HepG2 (cell line): ENCODE measurements around the gene MTMR3. TPM values are rescaled to one million over a fixed set of nuclear protein-coding genes. Genes with fewer than 3 reads are reported as not detected.

Experiments used
- E2F1 ChIP-seq: sonication (generic); formaldehyde crosslinking; IDR thresholded peaks from 2 replicates; pipeline ENCODE4 v1.5.0; 2020; ENCODE audit warnings: missing genetic modification reagents
- FOXA3 ChIP-seq: IDR thresholded peaks from 2 replicates; pipeline ENCODE4 v1.6.1; 2016; ENCODE audit warnings: missing genetic modification reagents, missing compliant biosample characterization
- GPBP1L1 ChIP-seq: sonication (generic); formaldehyde crosslinking; IDR thresholded peaks from 2 replicates; pipeline ENCODE4 v1.5.0; 2020; ENCODE audit warnings: mild to moderate bottlenecking, missing genetic modification reagents
- NRL ChIP-seq: sonication (generic); formaldehyde crosslinking; IDR thresholded peaks from 2 replicates; pipeline ENCODE4 v1.5.0; 2020; ENCODE audit warnings: missing genetic modification reagents, mild to moderate bottlenecking, moderate library complexity, borderline replicate concordance
- PHF5A ChIP-seq: IDR thresholded peaks from one replicate; pipeline ENCODE4 v1.6.1; 2018; ENCODE audit warnings: low read depth, missing genetic modification reagents; ENCODE audit not compliant: unreplicated experiment
- PTBP1 ChIP-seq: fragments of 200-400 bp; formaldehyde crosslinking; IDR thresholded peaks from 2 replicates; pipeline ENCODE4 v1.6.1; 2018; ENCODE audit warnings: low read length, low read depth; ENCODE audit not compliant: poor library complexity, severe bottlenecking
- SMARCC2 ChIP-seq: fragments of 450-650 bp; IDR thresholded peaks from 2 replicates; pipeline ENCODE4 v1.6.1; 2017; ENCODE audit warnings: antibody characterized with exemption, mild to moderate bottlenecking
- SNRNP70 ChIP-seq: fragments of 200-400 bp; formaldehyde crosslinking; IDR thresholded peaks from 2 replicates; pipeline ENCODE4 v1.6.1; 2017; ENCODE audit warnings: mild to moderate bottlenecking, low read depth, low read length, moderate library complexity
- ZBTB40 ChIP-seq, 2 experiments: fragments of 450-650 bp in 1 of 2; sonication (generic) in 1 of 2; formaldehyde crosslinking in 1 of 2; IDR thresholded peaks; 2 replicates each; pipeline versions ENCODE4 v1.6.1 to v1.8.0; 2016 to 2022; ENCODE audit warnings: antibody characterized with exemption in 1 of 2, mild to moderate bottlenecking in 1 of 2, missing genetic modification reagents in 1 of 2
- ZNF460 ChIP-seq: sonication (generic); formaldehyde crosslinking; IDR thresholded peaks from 2 replicates; pipeline ENCODE4 v1.5.1; 2020; ENCODE audit warnings: missing genetic modification reagents, mild to moderate bottlenecking, borderline replicate concordance
- ZNF644 ChIP-seq: IDR thresholded peaks from 2 replicates; pipeline ENCODE4 v1.6.1; 2016; ENCODE audit warnings: low read depth
- ZNF687 ChIP-seq: sonication (generic); formaldehyde crosslinking; IDR thresholded peaks from 2 replicates; pipeline ENCODE4 v1.5.1; 2020; ENCODE audit warnings: mild to moderate bottlenecking, missing genetic modification reagents, moderate library complexity
- polyA plus RNA-seq, 8 experiments: library from polyadenylated mRNA; depleted of rRNA in 3 of 8; stranded (reverse) in 7 of 8; unstranded in 1 of 8; fragments of >200 nt; fragmentation: Illumina TruSeq in 4 of 8; extraction: Trizol in 4 of 8; gene quantifications; 2 replicates each; pipeline versions ENCODE4 v1.2.1 to v1.2.3, GENCODE V29; 2011 to 2016; ENCODE audit warnings: low read depth in 4 of 8, missing spikeins in 1 of 8, mixed read lengths in 1 of 8; ENCODE audit not compliant: insufficient read depth in 1 of 8
- total RNA-seq, 5 experiments: library from RNA; depleted of rRNA; stranded (reverse); fragments of >200 nt; fragmentation: Illumina TruSeq; extraction: Trizol; gene quantifications; 2 replicates each; pipeline ENCODE4 v1.2.3, GENCODE V29; 2016; ENCODE audit warnings: low read depth in 1 of 5

Gene MTMR3
- total and polyA plus RNA-seq, 2 of the 13 experiments (the other 11 are each of a cell fraction or from before 2014, with no cell fraction given) = 12.6 to 24.8 TPM

- TF ChIP-seq SMARCC2 (no peak), ZNF460 (CRISPR knock-in tag) (no peak), FOXA3 (CRISPR knock-in tag) (0 out of 2 replicates have a peak, but pooled peaks have one; percentile 28), E2F1 (CRISPR knock-in tag) (no peak), ZNF644 (no peak), PTBP1 (no peak), GPBP1L1 (CRISPR knock-in tag) (no peak), ZBTB40 (IDR thresholded peaks at IDR 0.05) (no peak), ZBTB40 (CRISPR knock-in tag; IDR thresholded peaks at IDR 0.05) (no peak), PHF5A (CRISPR knock-in tag) (no peak), SNRNP70 (no peak), NRL (CRISPR knock-in tag) (no peak), ZNF687 (CRISPR knock-in tag) (peak; percentile 75)
These were observed at the start of gene MTMR3 (continued) for GRCh38 chr22:29883045-29883774.
